CD4-positive, alpha-beta T cell treated with Interleukin-21 for 1 hour (primary cell): Measurements from ENCODE around the gene BCORL1.
A peak's percentile ranks its signal among the peaks of the same experiment; 100 is the strongest.

Experiments
- DNase-seq: peaks from one replicate; pipeline ENCODE4 v3.0.0-alpha.2; 2020

Gene BCORL1

DNA sequence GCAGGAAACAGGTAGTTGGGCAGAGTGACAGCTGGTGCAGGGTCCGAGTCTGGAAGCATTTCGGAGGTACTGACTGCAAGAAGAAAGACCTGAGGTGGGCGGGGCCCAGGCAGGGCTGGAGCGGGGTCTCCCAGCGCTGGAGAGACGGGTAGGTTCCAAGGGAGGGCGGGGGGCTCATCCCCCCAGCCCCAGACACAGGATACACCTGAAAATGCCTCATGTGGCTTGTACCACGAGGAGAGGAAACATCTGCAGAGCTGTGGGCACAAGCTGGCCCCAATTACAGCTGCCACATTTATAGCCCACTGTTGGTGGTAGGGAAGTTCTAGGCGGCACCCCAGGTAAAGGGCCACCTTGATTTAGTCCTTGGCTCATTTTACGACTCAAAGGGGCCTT is 89.9 kb downstream of the BCORL1 start:
- no peak for DNase-seq

DNA sequence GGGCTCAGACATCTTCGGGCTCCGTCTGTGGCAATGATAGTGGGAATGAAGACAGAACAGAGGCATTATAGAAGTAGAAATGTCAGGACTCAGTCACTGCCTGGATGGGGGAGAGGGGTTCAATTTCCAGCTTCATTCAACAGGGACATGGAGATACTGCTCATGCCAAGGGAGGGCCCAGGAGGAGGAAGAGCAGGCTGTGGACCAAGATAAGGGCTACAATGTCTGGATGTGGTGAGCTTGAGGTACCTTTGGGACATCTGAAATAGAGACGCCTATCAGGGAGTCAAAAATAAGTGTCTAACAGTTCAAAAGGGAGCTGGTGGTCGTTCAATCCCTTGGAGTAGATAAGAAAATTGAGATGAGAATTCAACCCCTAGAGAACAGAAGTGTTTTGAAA is 93.3 kb downstream of the BCORL1 start:
- DNase-seq, result no peak

DNA sequence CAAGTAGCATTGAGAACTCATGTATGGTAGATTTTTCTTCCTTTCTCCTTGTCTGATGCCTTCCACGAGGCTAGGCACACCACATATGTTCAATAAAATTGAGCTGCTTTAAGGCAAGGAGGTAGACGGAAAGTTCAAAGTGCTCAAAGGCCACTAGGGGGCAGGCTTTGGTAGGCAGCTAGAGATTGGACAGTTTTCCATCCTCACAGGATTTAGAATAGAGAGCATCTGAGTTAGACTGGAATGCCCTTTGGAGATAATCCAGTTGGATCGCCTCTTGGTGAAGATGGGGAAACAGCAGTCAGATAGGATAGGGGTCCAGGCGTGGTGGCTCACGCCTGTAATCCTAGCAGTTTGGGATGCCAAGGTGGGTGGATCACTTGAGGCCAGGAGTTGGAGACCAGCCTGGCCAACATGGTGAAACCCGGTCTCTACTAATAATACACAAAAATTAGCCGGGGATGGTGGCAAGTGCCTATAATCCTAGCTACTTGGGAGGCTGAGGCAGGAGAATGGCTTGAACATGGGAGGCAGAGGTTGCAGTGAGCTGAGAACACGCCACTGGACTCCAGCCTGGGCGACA is 97.5 kb downstream of the BCORL1 start:
- DNase-seq, result peak; percentile 69

DNA sequence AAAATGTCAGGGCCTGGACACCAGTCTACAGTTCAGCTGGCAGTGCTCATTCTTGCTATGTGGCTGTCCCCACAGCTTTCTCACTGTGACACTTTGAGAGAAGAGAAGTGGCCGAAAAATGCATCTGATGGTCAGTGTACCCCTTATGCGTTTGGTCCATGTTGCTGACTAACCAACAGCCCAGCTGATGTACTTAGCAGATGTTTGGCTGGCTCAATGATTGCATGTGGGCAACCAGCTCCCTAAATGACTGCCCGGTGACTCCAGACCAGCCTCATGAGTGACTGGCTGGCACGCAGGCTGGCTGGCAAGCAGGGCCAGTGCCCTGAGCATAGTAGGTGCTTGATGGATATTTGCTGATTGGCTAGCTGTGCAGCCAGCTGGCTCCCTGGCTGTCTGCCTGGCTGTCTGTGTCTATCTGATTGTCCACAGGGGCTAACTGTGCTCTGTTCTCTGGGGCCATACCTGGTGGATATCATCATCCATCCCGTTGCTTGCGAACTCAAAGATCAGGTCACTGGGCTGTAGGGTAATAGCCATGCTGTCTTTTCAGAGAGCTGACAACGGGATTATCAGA is 98.4 kb downstream of the BCORL1 start:
- no peak for DNase-seq

- DNase-seq, result no peak
These were observed 99.1 kb downstream of the BCORL1 start for GRCh38 chrX:130081421-130082045.

GRCh38 chrX:130082244-130083106 is 100.0 kb downstream of the BCORL1 start:
- DNase-seq, result peak; percentile 88

DNA sequence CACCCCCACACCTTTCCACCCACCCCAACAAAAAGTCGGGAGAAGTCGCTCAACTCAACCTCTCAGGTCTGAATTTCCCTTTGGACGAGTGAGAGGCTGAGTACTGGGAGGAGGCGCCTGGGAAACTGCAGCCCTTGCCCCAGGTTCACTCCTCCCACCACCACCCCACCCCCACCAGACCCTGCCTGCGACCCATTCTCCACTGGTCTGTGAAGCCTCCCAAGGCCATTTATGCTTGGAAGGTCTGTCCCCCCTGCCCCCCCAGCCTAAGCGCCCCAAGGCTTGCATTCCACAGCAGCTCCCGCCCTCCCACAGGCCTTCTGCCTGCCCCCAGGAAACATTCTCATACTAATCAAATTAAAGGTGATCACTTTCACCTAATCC is 100.7 kb downstream of the BCORL1 start:
- no peak for DNase-seq

DNA sequence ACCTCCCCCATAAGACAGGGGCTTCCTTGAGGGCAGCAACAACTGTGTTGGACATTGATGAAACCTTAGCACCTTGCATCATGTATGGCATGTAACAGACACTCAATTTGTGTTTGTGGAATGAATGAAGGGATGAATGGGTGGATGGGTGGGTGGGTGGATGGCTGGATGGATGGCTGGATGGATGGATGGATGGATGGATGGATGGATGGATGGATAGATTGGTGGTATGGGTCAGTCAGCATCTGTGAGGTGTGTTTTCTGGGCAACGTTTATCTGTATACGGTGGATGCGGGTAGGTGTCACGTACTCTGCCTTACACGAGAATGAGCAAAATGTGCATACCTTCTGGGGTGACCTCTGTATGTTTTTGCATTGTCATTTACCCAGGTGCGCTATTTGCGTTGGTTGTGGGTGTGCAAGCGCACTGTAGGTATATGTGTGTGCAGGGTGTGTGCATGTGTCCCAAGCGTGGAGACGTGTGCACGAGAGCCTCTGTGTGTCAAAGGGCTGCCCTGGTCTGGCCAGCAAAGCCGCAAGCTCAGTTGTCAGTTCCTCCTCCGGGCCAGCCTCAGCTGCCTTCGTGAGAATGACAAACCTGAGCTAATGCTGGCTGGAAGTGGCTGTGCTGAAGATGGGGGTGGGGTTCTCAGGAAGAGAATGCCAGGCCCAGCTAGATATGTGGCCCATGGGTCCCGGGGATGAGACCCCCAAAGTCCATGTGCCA is 101.4 kb downstream of the BCORL1 start:
- no peak for DNase-seq

- no peak for DNase-seq
These were observed 102.3 kb downstream of the BCORL1 start for GRCh38 chrX:130084631-130085237.

DNA sequence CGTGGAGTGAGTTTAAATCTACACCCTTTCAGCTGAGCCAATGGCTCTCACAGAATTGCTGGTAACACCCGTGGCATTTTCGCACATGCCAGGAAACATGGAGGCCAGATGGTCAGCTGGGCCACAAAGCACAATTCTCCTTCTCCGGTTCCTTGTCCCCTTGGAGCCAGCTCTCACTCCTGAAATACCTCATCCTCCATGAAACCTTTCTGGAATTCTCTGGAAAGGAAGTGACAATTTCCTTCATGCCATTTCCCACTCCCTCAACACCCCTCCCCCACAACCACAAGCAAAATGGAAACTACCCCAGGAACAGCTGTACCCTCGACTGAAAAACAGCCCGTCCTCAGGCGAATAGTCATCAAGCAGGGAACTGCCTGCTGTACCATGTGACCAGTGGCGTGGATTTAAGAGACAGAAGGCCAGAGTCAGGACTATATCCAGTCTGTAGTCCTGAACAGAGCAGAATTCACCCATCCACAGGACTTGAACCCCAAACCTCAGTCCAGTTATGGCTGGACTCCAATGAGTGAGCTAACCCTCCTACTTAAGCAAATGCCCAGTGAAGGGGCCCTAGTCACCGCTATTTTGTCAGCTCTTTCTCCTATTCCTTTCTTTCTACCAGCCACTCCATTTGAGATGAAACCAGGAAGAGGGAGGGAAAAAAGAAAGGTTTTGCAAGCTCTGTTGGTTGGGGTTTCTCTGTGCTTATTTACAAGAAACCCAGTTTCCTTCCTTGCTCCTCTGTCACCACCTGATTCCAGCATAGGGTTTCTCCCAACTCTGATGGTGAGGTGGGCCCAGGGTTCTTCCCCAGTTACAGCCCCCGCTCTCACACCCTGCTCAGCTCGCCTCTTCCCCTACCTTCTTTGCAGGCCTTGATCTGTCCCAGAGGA is 103.4 kb downstream of the BCORL1 start:
- DNase-seq, result peak; percentile 13

- peak; percentile 78 for DNase-seq
These were observed 104.2 kb downstream of the BCORL1 start for GRCh38 chrX:130086447-130087206.

GRCh38 chrX:130090364-130090763 is 107.9 kb downstream of the BCORL1 start:
- DNase-seq, result no peak

GRCh38 chrX:130091980-130092522 is 109.6 kb downstream of the BCORL1 start:
- DNase-seq, result peak; percentile 92

- DNase-seq, result no peak
These were observed 110.8 kb downstream of the BCORL1 start for GRCh38 chrX:130093271-130093670.

GRCh38 chrX:130094696-130095095 is 112.3 kb downstream of the BCORL1 start:
- no peak for DNase-seq

- no peak for DNase-seq
These were observed 113.0 kb downstream of the BCORL1 start for GRCh38 chrX:130095249-130096030.

DNA sequence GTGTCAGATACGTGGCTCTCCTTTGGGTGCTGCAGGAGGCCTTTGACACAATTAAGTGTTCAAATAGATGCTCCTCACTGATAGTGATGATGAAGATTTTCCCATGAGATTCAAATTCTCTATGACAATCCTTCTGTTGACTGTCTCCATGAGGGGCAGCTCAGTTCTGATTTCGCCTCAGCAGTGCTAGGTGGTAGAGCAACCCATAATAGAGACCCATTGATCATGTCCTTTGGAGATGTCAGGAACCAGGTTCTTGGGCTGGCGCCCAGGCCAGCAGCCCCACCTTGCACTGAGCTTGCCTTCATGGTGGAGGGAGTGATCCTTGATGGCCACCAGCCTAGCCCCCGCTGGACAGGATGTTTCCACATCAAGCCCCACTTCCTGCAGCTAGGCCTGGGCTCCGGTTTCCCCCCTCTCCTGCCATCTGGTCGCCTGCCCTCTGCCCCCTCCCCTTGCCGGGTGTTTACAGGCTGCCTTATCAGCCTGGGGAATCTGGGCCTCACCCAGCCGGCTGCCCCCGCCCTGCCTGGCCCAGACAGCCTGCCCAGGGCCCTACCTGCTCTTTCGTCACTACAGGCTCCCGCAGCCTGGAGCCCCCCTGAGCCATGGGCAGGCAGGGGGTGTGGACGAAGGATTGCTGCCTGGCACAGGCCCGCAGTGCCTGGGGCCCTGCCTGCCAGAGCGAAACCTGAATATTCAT is 115.2 kb downstream of the BCORL1 start:
- DNase-seq, result peak; percentile 45

GRCh38 chrX:130098210-130098552 is 115.7 kb downstream of the BCORL1 start:
- DNase-seq, result no peak

DNA sequence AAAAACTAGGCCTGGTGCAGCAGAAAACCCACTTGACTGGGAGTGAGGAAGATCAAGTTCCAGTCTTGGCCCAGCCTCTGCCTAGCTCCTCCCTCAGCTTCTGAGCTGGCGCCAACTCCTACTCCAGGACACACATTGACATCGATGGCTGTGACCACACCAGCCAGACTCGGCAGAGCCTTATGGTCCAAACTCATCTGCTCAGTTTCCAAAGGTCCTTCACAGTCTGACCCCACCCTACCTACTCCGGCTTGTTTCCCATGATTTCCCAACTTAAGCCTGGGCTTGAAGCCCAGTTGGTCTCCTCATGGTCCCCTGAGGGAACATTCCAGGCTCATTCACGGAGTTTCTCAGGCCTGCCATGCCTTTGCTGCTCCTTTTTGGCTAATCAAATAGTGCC is 117.7 kb downstream of the BCORL1 start:
- DNase-seq, result no peak
